Neuron (in vitro differentiated cells): ENCODE measurements around the gene CXCL13.
"Not testable (repeated sequence)": the region's sequence is repeated elsewhere in the genome, so short reads cannot be mapped to it uniquely, and the experiment has no call there.

Experiments used
- H2AFZ ChIP-seq: one replicate; pipeline ENCODE4 v1.6.1; 2013; ENCODE audit warnings: low read depth, mild to moderate bottlenecking, inconsistent platforms, low read length, moderate library complexity
- H3K27me3 ChIP-seq: one replicate; pipeline ENCODE4 v1.6.1; 2013; ENCODE audit warnings: low read length; ENCODE audit not compliant: insufficient read depth
- H3K36me3 ChIP-seq: one replicate; pipeline ENCODE4 v1.6.1; 2013; ENCODE audit warnings: low read length; ENCODE audit not compliant: insufficient read depth
- H3K4me1 ChIP-seq: one replicate; pipeline ENCODE4 v1.6.1; 2013; ENCODE audit warnings: low read length; ENCODE audit not compliant: insufficient read depth
- H3K4me3 ChIP-seq: 2 replicates; pipeline ENCODE4 v1.5.1; 2013; ENCODE audit warnings: mild to moderate bottlenecking, low read length, moderate library complexity
- H3K9me3 ChIP-seq: one replicate; pipeline ENCODE4 v1.6.1; 2013; ENCODE audit warnings: low read length

The CXCL13 gene

GRCh38 chr4:77650787-77651186, 45.2 kb downstream of the CXCL13 start:
- Histone ChIP-seq H3K36me3 (no peaks in the 10 kb centered on the region), H3K27me3 (no peaks in the 10 kb centered on the region), H3K4me1 (peaks cover 5% of the 10 kb centered on the region), H3K4me3 (no peak overlapping the region), H2AFZ (no peak overlapping the region), H3K9me3 (no peaks in the 10 kb centered on the region)

DNA sequence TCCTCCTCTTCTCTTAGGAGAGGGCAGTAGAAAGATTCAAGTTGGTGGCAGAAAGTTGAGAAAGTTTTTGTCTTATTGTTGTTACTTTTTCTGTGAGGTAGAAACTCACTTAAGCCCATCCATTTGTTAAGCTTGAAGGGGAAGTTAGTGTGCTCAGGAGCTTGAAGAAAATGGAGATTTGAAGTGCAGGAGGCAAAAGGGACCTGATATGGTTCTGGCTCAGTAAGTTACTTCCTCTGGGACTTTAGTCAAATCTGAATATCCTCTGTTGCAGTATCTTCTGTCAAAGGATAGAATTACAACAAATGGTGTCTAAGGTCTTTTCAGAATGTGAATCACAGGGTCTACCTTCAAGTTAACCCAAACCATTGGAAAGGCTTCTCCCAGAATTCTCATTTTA, 46.2 kb downstream of the CXCL13 start:
- Histone ChIP-seq H3K27me3 (no peaks in the 10 kb centered on the region), H3K4me1 (peaks cover 5% of the 10 kb centered on the region), H3K9me3 (no peaks in the 10 kb centered on the region), H3K36me3 (no peaks in the 10 kb centered on the region), H3K4me3 (no peak overlapping the region), H2AFZ (no peak overlapping the region)

DNA sequence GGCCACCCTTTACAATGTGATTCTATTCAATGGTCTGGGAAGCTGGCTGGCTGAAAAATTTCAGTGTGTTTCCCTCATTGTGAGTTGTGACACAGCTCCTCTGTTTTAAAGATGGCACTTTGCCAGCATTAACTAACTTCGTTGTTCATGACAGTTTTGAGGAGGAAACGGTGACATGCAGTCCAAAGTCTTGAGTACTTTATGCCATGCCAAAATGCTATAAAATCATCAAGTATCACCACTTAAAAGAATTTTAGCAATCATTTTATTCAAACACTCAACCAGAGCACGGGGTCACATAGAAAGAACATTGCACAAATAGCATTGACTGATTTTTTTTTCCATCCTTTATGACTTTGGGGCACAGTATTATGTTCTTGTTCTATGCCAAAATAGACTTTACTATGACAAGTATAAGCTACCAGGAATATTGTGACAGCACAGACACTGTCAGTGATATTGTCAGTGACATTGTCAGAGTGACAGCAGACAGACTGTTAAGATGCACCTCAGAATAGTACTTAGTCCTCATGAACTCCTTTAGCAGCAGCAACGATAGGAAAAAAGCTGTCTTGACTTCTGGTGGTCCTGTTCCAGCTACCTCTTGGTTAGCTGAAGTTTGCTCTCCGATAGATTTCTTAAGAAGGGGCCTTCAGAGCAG, 46.7 kb downstream of the CXCL13 start:
- no peaks in the 10 kb centered on the region for H3K9me3 ChIP-seq

DNA sequence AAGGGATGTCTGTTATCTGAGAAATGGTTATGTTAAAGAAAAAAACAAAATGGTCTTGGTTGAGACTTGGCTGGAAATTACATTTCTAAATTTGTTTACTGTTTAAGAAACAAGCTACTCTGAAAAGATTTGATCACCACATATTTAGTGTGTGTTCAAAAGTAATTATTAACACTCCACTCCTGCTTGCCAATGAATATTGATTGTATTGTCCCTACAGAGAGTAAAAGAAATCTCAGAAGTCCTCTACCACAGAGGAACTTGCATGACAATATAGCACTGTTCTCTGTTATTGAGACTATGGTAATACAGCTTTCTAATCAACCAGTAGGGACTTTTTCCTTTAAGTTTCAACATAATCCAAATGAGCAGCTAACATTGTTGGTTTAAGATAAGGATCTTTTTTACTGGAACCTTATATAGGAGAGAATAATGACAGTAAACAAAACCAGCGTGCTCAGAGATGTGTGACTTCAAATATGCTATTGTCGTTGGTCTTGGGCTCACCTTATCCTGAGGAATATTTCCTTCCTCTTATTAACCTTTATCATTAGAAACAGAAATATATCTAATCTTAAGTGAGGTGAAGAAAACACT, 47.6 kb downstream of the CXCL13 start:
- Histone ChIP-seq H3K27me3 (no peaks in the 10 kb centered on the region), H3K36me3 (no peaks in the 10 kb centered on the region), H3K4me1 (peaks cover 5% of the 10 kb centered on the region), H2AFZ (no peak overlapping the region), H3K9me3 (no peaks in the 10 kb centered on the region), H3K4me3 (no peak overlapping the region)

More for the DNA sequence above, 46.7 kb downstream of the CXCL13 start:
- Histone ChIP-seq H3K36me3 (no peaks in the 10 kb centered on the region), H3K4me3 (no peak overlapping the region), H2AFZ (no peak overlapping the region), H3K4me1 (peaks cover 5% of the 10 kb centered on the region), H3K27me3 (no peaks in the 10 kb centered on the region)

DNA sequence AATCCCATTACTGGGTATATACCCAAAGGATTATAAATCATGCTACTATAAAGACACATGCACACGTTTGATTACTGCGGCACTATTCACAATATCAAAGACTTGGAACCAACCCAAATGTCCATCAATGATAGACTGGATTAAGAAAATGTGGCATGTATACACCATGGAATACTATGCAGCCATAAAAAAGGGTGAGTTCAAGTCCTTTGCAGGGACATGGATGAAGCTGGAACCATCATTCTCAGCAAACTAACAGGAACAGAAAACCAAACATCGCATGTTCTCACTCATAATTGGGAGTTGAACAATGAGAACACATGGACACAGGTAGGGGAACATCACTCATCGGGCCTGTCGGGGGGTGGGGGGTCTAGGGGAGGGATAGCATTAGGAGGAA, 54.7 kb downstream of the CXCL13 start:
- H3K36me3 ChIP-seq, H3K9me3 ChIP-seq, H3K27me3 ChIP-seq, H3K4me1 ChIP-seq, H2AFZ ChIP-seq, H3K4me3 ChIP-seq: not testable (repeated sequence)
